K562 (cell line): ENCODE results near the gene ABHD16A. TPM values are rescaled to one million over a fixed set of nuclear protein-coding genes. Genes with fewer than 3 reads are reported as not detected.

Experiments
- DEAF1 ChIP-seq: fragments of 450-650 bp; formaldehyde crosslinking; IDR thresholded peaks from 2 replicates; pipeline ENCODE4 v1.4.0; 2020; ENCODE audit warnings: mild to moderate bottlenecking, moderate library complexity
- FOXJ2 ChIP-seq: fragments of 200-800 bp; sonication (Bioruptor generic); IDR thresholded peaks from 2 replicates; pipeline ENCODE4 v1.6.1; 2016; ENCODE audit warnings: missing genetic modification characterization, missing compliant biosample characterization
- GABPB1 ChIP-seq: sonication (generic); formaldehyde crosslinking; IDR thresholded peaks from 2 replicates; pipeline ENCODE4 v1.8.0; 2022; ENCODE audit warnings: mild to moderate bottlenecking, missing genetic modification reagents
- HDGF ChIP-seq: fragments of 450-650 bp; IDR thresholded peaks from 2 replicates; pipeline ENCODE4 v1.6.1; 2016
- JUN ChIP-seq, 2 experiments: sonication (generic) in 1 of 2; formaldehyde crosslinking in 1 of 2; IDR thresholded peaks; 2 replicates each; pipeline versions ENCODE4 v1.6.1 to v1.8.0; 2012 to 2022; ENCODE audit warnings: borderline replicate concordance in 2 of 2, mild to moderate bottlenecking in 2 of 2, improper control_type of control experiment in 1 of 2, low read depth in 1 of 2, low read length in 1 of 2, missing genetic modification reagents in 1 of 2
- MIER1 ChIP-seq: fragments of 450-650 bp; IDR thresholded peaks from 2 replicates; pipeline ENCODE4 v1.6.1; 2016; ENCODE audit warnings: antibody characterized with exemption, mild to moderate bottlenecking, low read depth
- POLR2AphosphoS2 ChIP-seq: IDR thresholded peaks from 2 replicates; pipeline ENCODE4 v1.6.1; 2012; ENCODE audit warnings: low read length, improper control_type of control experiment
- RCOR1 ChIP-seq, 2 experiments: IDR thresholded peaks; 2 replicates each; pipeline ENCODE4 v1.6.1; 2012; ENCODE audit warnings: low read depth in 2 of 2, low read length in 2 of 2, borderline replicate concordance in 1 of 2, improper control_type of control experiment in 1 of 2
- SMC3 ChIP-seq: conservative IDR thresholded peaks from 2 replicates; pipeline ENCODE4 v1.6.1; 2011; ENCODE audit warnings: low read depth, low read length, improper control_type of control experiment; ENCODE audit not compliant: insufficient read depth
- SP2 ChIP-seq: IDR thresholded peaks from 2 replicates; pipeline ENCODE4 v1.6.1; 2011; ENCODE audit warnings: mild to moderate bottlenecking, low read depth, low read length, moderate library complexity; ENCODE audit not compliant: poor library complexity, severe bottlenecking; ENCODE audit errors: extremely low read depth
- TAF1 ChIP-seq: IDR thresholded peaks from 2 replicates; pipeline ENCODE4 v1.6.1; 2011; ENCODE audit warnings: mild to moderate bottlenecking, low read length, moderate library complexity; ENCODE audit not compliant: insufficient read depth, control insufficient read depth, severe bottlenecking; ENCODE audit errors: extremely low read depth
- TARDBP ChIP-seq: fragments of 450-650 bp; IDR thresholded peaks from 2 replicates; pipeline ENCODE4 v1.6.1; 2016
- ZBTB34 ChIP-seq: fragments of 250-450 bp; sonication (Bioruptor Pico); IDR thresholded peaks from 2 replicates; pipeline ENCODE4 v1.8.0; 2021; ENCODE audit warnings: mild to moderate bottlenecking, moderate library complexity
- ZNF217 ChIP-seq: sonication (generic); formaldehyde crosslinking; IDR thresholded peaks from 2 replicates; pipeline ENCODE4 v1.8.0; 2022; ENCODE audit warnings: mild to moderate bottlenecking, missing genetic modification reagents
- ZNF253 ChIP-seq: fragments of 250-450 bp; sonication (Bioruptor Pico); conservative IDR thresholded peaks from 2 replicates; pipeline ENCODE4 v1.6.1; 2021; ENCODE audit warnings: mild to moderate bottlenecking
- ZNF695 ChIP-seq: fragments of 450-650 bp; formaldehyde crosslinking; IDR thresholded peaks from 2 replicates; pipeline ENCODE4 v1.4.0; 2020; ENCODE audit warnings: mild to moderate bottlenecking, moderate library complexity
- ZNF785 ChIP-seq: fragments of 250-450 bp; sonication (Bioruptor Pico); IDR thresholded peaks from 2 replicates; pipeline ENCODE4 v1.4.0; 2020; ENCODE audit warnings: mild to moderate bottlenecking
- polyA plus RNA-seq, 8 experiments: library from polyadenylated mRNA; depleted of rRNA in 4 of 8; stranded (reverse) in 5 of 8; unstranded in 3 of 8; fragments of >200 nt; fragmentation: Nextera tagmentation in 2 of 8; fragmentation: Illumina TruSeq in 1 of 8; extraction: Ambion mirVana in 2 of 8; extraction: Trizol in 1 of 8; gene quantifications; 2 replicates each; pipeline versions ENCODE4 v1.2.1 to v1.2.3, GENCODE V29; 2011 to 2014; ENCODE audit warnings: inconsistent platforms in 1 of 8, missing spikeins in 1 of 8
- total RNA-seq, 7 experiments: library from RNA; depleted of rRNA in 6 of 7; stranded (reverse); fragments of >200 nt in 6 of 7; fragmentation: Illumina TruSeq in 2 of 7; extraction: Trizol in 2 of 7; gene quantifications; 2 replicates each; pipeline versions ENCODE4 v1.2.1 to v1.2.3, GENCODE V29; 2011 to 2021; ENCODE audit warnings: low replicate concordance in 1 of 7
- TF ChIP-seq, protein P1 (sequence below): fragments of 450-650 bp; formaldehyde crosslinking; IDR thresholded peaks from 2 replicates; pipeline ENCODE4 v1.4.0; 2022; ENCODE audit warnings: mild to moderate bottlenecking, moderate library complexity
- TF ChIP-seq, protein P2 (sequence below): IDR thresholded peaks from 2 replicates; pipeline ENCODE4 v1.6.1; 2012; ENCODE audit warnings: low read depth, low read length, improper control_type of control experiment, borderline replicate concordance

The ABHD16A gene
- total and polyA plus RNA-seq, 9 of the 15 experiments (the other 6 are each of a cell fraction or from before 2014, with no cell fraction given): 25.8 to 120 (median 81.6) TPM

- TF ChIP-seq ZNF253 (CRISPR knock-in tag): peak; percentile 47; the same call in 1 of the 2 replicates
- TF ChIP-seq TAF1: peak; percentile 91
- TF ChIP-seq DEAF1 (CRISPR knock-in tag): peak; percentile 4; the same call in 1 of the 2 replicates
- TF ChIP-seq, protein P1, sequence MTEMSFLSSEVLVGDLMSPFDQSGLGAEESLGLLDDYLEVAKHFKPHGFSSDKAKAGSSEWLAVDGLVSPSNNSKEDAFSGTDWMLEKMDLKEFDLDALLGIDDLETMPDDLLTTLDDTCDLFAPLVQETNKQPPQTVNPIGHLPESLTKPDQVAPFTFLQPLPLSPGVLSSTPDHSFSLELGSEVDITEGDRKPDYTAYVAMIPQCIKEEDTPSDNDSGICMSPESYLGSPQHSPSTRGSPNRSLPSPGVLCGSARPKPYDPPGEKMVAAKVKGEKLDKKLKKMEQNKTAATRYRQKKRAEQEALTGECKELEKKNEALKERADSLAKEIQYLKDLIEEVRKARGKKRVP: peak; percentile 71
- TF ChIP-seq TARDBP: peak; percentile 56
- no peak for TF ChIP-seq FOXJ2 (tag)
- peak; percentile 59; the same call in 1 of the 2 replicates for TF ChIP-seq HDGF
- no peak for TF ChIP-seq MIER1
- peak; percentile 99 for TF ChIP-seq POLR2AphosphoS2
- TF ChIP-seq ZNF785 (CRISPR knock-in tag): no peak
- TF ChIP-seq, protein P2, sequence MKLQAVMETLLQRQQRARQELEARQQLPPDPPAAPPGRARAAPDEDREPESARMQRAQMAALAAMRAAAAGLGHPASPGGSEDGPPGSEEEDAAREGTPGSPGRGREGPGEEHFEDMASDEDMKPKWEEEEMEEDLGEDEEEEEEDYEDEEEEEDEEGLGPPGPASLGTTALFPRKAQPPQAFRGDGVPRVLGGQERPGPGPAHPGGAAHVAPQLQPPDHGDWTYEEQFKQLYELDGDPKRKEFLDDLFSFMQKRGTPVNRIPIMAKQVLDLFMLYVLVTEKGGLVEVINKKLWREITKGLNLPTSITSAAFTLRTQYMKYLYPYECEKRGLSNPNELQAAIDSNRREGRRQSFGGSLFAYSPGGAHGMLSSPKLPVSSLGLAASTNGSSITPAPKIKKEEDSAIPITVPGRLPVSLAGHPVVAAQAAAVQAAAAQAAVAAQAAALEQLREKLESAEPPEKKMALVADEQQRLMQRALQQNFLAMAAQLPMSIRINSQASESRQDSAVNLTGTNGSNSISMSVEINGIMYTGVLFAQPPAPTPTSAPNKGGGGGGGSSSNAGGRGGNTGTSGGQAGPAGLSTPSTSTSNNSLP: peak; percentile 41; the same call in 1 of the 2 replicates
- TF ChIP-seq GABPB1: peak; percentile 87
- TF ChIP-seq SMC3: no peak
- peak; percentile 78; the same call in 1 of the 2 replicates for TF ChIP-seq ZNF695 (CRISPR knock-in tag)
- TF ChIP-seq ZBTB34 (CRISPR knock-in tag): no peak
- TF ChIP-seq SP2: no peak
- TF ChIP-seq ZNF217 (CRISPR knock-in tag): no peak
- TF ChIP-seq RCOR1 (IDR thresholded peaks at IDR 0.05; ENCODE audit: borderline replicate concordance in 1 of 2, low read depth in 2 of 2, low read length in 2 of 2): peak; percentile 55 to 83; a peak in 2 of 4 replicates
- TF ChIP-seq JUN (IDR thresholded peaks at IDR 0.05; ENCODE audit: borderline replicate concordance, low read depth, low read length): peak; percentile 59; the same call in 1 of the 2 replicates
- no peak for TF ChIP-seq JUN (CRISPR knock-in tag; IDR thresholded peaks at IDR 0.05; ENCODE audit: borderline replicate concordance)
Measured at GRCh38 chr6:31660381-31661261, 42.5 kb downstream of the ABHD16A start, which contains the start of gene C6orf47 (continued).
